GM12865 (cell line): ENCODE data around the gene TK1.

Source experiments
- DNase-seq: peaks from one replicate; pipeline ENCODE4 v3.0.0; 2010; ENCODE audit warnings: low read depth
- H3K4me3 ChIP-seq: 2 replicates; pipeline ENCODE4 v1.5.1; 2011; ENCODE audit warnings: mild to moderate bottlenecking, low read depth, low read length, control low read depth
- TF ChIP-seq, protein P1 (sequence below): IDR thresholded peaks from 2 replicates; pipeline ENCODE4 v1.5.1; 2011; ENCODE audit warnings: low read length, control low read depth, low read depth, inconsistent platforms; ENCODE audit not compliant: insufficient read depth; ENCODE audit errors: missing control alignments

Gene TK1

DNA sequence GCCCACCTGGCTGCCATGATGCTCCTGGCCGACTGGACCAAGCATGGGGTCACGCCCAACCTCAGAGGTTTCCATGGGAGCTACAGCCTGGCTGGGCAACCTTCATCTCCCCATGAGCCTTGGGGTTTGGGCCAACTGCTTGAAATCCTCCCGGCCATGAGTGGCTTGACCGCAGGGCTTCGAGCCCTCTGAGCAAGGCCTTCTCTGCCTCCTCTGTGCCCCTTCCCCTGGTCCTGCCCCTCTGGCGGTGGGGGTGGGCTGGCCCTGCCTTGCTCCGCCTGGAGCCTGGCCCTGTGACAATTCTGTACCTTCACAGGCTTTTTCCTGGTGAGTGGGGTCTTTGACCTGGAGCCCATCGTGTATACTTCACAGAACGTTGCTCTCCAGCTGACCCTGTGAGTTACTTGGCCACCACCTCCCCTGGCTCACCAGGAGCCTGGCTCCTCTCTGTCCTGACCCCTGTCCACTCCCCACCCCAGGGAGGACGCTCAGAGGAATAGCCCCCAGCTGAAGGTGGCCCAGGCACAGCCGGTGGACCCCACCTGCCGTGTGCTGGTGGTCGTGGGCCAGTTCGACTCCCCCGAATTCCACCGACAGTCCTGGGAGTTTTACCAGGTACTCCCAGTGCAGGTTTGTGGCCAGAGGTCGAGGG, 18.4 kb upstream of the TK1 start:
- H3K4me3 ChIP-seq, result no peak overlapping the region
- TF ChIP-seq, protein P1, sequence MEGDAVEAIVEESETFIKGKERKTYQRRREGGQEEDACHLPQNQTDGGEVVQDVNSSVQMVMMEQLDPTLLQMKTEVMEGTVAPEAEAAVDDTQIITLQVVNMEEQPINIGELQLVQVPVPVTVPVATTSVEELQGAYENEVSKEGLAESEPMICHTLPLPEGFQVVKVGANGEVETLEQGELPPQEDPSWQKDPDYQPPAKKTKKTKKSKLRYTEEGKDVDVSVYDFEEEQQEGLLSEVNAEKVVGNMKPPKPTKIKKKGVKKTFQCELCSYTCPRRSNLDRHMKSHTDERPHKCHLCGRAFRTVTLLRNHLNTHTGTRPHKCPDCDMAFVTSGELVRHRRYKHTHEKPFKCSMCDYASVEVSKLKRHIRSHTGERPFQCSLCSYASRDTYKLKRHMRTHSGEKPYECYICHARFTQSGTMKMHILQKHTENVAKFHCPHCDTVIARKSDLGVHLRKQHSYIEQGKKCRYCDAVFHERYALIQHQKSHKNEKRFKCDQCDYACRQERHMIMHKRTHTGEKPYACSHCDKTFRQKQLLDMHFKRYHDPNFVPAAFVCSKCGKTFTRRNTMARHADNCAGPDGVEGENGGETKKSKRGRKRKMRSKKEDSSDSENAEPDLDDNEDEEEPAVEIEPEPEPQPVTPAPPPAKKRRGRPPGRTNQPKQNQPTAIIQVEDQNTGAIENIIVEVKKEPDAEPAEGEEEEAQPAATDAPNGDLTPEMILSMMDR, result no peak
- no peak for DNase-seq

DNA sequence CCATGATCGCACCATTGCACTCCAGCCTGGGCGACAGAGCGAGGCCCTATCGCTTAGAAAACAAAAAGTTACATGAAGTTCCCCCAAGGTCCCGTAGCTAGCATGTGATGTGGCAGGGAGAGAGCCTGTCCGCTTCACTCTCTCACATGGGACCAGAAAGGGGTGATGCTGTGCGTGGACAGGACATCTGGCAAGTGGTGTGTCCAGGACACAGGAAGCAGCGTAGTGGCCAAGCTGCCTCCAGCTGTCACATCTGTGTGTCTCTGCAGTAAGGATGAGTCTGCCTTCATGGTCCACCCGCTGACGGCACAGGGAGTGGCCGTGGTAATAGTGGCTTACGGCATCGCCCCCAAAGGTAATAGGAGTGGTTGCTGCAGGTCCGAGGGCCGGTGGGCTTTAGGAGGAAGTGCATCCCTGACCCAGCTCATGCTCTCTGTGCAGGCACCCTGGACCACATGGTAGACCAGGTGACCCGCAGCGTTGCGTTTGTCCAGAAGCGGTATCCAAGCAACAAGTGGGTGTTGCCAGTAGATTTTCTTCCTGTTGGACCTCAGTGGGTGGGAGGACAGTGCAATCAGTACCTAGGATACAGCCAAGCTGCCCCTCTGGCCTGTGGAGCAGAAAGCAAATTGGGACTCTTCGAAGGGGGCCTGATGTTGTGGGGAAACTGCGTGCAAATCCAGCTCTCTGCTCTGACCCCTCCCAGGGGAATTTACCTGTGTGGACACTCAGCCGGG, 17.7 kb upstream of the TK1 start:
- TF ChIP-seq, protein P1, result no peak
- H3K4me3 ChIP-seq, result no peak overlapping the region
- DNase-seq, result no peak

DNA sequence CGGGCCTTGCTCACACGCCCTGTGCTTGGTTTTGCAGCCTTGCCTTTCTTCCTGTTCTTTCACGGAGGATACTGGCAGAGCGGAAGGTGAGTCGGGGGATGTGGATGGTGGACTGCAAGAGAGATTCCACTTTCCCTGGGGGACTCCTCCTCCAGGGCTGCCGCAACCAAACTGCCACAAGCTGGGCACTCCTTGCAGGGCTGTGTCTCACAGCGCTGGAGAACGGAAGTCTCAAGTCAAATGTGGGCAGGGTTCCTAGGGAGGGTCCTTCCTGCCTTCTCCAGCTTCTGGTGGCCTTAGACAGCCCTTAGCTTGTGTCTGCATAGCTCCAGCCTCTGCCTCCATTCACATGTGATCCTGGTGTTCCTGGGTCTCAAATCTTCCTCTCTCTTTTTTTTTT, 15.8 kb upstream of the TK1 start:
- TF ChIP-seq, protein P1, result no peak
- DNase-seq, result no peak
- H3K4me3 ChIP-seq, result no peak overlapping the region

DNA sequence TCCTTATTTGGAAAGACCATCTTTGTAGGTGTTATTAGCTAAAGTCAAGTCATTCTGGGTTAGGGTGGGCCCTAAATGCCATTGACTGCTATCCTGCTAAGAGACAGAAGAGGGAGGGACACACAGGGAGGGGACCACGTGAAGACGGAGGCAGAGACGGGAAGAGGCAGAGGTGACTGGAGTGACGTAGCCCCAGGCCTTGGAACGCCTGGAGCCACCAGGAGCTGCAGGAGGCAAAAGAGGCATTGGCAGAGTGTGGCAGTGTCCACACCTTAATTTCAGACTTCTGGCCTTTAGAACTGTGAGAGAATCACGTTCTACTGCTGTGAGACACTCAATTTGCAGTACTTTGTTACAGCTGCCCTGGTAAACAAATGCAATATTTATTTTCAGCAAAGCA, 13.6 kb upstream of the TK1 start:
- no peak for DNase-seq
- no peak overlapping the region for H3K4me3 ChIP-seq
- TF ChIP-seq, protein P1, result no peak

DNA sequence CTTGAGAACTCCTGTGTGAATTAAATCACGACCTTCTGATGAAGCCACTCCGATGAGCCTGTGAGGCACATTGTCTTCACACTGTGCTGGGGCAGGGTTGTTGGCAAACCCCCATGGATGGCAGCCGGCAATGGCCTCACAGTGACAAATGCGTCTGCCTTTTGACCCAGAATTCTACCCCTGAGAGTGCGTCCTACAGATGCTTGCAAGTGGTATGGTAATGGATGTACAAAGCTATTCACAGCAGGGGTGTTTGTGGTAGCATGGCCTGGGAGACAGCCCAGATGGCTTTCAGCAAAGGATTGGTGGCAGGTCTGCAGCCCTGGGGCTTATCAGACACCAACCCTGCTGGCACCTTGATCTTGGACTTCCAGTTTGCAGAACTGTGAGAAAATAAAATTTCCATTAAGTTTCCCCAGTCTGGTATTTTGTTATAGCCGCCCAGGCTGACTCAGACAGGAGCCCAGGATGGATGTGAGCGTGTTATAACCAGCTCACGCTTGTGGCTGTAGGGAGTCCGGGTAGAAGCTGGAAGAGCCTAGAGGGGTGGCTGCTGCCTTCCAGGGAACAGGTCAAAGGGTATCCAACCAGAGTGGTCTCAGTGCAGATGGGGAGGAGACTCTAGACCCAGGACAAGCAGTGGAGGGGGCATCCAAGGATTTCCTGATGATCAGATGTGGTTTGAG, 10.4 kb upstream of the TK1 start:
- no peak for DNase-seq
- H3K4me3 ChIP-seq, result no peak overlapping the region
- TF ChIP-seq, protein P1, result no peak

DNA sequence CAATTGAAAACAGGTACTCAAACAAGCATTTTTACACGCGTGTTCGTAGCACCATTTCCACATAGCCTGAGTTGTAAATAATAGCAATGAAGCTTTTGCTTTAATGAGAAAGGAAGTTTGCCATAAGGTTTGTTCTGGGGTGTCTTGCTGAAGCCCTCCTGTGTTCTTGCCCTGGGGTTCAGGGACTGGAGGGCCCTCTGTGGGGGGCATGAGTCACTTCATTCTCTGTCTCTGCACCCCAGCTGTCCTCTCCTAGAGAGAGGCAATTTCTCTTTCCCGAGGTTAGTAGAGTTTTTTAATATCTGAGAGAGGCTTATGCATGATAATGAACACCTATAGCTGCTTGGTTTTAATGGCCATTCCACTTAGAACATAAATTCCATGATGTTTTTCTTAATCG, 9.9 kb upstream of the TK1 start:
- no peak for DNase-seq
- TF ChIP-seq, protein P1, result no peak
- no peak overlapping the region for H3K4me3 ChIP-seq
